Adipocyte (in vitro differentiated cells): Measurements from ENCODE around the gene SLC28A3.

Source experiments
- DNase-seq: peaks from one replicate; pipeline ENCODE4 v3.0.0-alpha.2; 2015; ENCODE audit warnings: low read depth
- H3K27me3 ChIP-seq: replicated peaks from 2 replicates; pipeline ENCODE4 v1.7.0; 2013; ENCODE audit warnings: mild to moderate bottlenecking, low read length, moderate library complexity; ENCODE audit not compliant: control insufficient read depth, insufficient read depth
- H3K36me3 ChIP-seq: 2 replicates; pipeline ENCODE4 v1.7.0; 2013; ENCODE audit warnings: low read length, mild to moderate bottlenecking, moderate library complexity; ENCODE audit not compliant: control insufficient read depth, insufficient read depth, severe bottlenecking
- H3K4me1 ChIP-seq: 2 replicates; pipeline ENCODE4 v1.7.0; 2013; ENCODE audit warnings: mild to moderate bottlenecking, low read length, moderate library complexity; ENCODE audit not compliant: control insufficient read depth, insufficient read depth
- H3K4me3 ChIP-seq: 2 replicates; pipeline ENCODE4 v1.7.0; 2013; ENCODE audit warnings: mild to moderate bottlenecking, low read length, moderate library complexity
- H3K9ac ChIP-seq: 2 replicates; pipeline ENCODE4 v1.7.0; 2013; ENCODE audit warnings: mild to moderate bottlenecking, low read length, moderate library complexity
- H3K9me3 ChIP-seq: 2 replicates; pipeline ENCODE4 v1.7.0; 2013; ENCODE audit warnings: mild to moderate bottlenecking, low read length, moderate library complexity; ENCODE audit not compliant: control insufficient read depth

The SLC28A3 gene

DNA sequence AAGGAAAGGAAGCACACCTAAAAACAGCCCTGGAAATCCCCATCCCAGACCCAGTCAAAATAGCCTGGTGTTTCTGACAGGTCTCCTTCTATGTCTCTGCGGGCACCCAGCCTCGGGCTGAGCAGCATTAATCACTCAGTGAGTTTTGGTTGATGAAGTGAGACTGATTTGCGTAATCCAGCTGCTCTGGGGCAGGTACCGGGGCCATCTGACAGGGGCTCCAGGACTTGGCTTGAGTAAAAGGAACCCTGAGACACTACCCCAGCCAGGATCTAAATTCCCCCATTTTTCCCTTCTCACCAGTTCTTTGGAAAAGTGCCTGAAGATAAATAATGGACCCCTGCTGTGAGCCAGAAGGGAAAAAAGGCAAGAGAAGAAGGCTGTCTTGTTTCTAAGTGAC, 596 bp downstream of the SLC28A3 start:
- Histone ChIP-seq H3K4me1 (no peaks in the 10 kb centered on the region), H3K36me3 (no peaks in the 10 kb centered on the region), H3K9me3 (no peaks in the 10 kb centered on the region), H3K27me3 (no peaks in the 10 kb centered on the region), H3K9ac (no peak overlapping the region), H3K4me3 (no peak overlapping the region)
- DNase-seq = no peak

DNA sequence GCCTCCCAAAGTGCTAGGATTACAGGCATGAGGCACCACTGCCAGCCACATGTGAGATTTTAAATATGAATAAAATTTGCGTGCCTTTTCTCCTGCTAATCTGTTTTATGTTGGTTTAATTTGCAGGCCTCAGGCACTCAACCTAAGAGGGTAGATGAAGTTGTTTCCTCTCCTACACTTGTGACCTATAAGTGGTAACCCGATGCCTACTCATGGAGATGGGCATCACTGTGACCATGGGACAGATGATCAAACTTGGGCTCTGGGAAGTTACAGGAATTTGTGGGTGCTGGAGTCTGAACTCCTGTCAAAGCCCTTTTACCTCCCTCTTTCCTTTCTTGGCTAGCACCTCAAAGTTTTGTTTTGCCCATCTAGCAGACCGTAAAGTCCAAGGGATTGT, 1.1 kb downstream of the SLC28A3 start:
- Histone ChIP-seq H3K4me1 (no peaks in the 10 kb centered on the region), H3K9me3 (no peaks in the 10 kb centered on the region), H3K36me3 (no peaks in the 10 kb centered on the region), H3K9ac (no peak overlapping the region), H3K4me3 (no peak overlapping the region), H3K27me3 (no peaks in the 10 kb centered on the region)
- no peak for DNase-seq

- Histone ChIP-seq H3K4me1 (no peaks in the 10 kb centered on the region), H3K9me3 (no peaks in the 10 kb centered on the region), H3K36me3 (no peaks in the 10 kb centered on the region), H3K9ac (no peak overlapping the region), H3K4me3 (no peak overlapping the region), H3K27me3 (no peaks in the 10 kb centered on the region)
- no peak for DNase-seq
These were observed 1.8 kb downstream of the SLC28A3 start for GRCh38 chr9:84338792-84339191.

DNA sequence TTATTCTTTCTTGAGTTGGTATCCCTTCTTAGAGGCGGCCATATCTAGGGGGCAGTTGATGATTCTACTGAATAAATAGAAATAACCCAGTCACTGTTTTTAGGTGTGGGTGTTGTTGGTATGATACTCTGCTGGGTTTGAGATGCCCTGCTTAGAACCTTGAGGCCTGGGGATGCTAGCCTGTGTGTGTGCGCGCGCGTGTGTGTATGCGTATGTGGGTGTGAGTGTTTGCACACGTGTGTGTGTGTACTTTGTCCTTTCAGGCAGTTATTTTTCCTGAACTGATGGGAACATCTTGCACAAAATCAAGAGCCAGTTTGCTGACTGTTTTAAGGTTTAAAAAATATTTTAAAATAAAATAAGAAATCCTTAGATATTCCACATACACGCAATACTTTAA, 3.3 kb downstream of the SLC28A3 start:
- DNase-seq = no peak
- H3K4me1 ChIP-seq = no peaks in the 10 kb centered on the region
- H3K27me3 ChIP-seq = no peaks in the 10 kb centered on the region
- H3K9ac ChIP-seq = no peak overlapping the region
- peaks cover 3% of the 10 kb centered on the region for H3K9me3 ChIP-seq
- H3K36me3 ChIP-seq = no peaks in the 10 kb centered on the region
- H3K4me3 ChIP-seq = no peak overlapping the region

DNA sequence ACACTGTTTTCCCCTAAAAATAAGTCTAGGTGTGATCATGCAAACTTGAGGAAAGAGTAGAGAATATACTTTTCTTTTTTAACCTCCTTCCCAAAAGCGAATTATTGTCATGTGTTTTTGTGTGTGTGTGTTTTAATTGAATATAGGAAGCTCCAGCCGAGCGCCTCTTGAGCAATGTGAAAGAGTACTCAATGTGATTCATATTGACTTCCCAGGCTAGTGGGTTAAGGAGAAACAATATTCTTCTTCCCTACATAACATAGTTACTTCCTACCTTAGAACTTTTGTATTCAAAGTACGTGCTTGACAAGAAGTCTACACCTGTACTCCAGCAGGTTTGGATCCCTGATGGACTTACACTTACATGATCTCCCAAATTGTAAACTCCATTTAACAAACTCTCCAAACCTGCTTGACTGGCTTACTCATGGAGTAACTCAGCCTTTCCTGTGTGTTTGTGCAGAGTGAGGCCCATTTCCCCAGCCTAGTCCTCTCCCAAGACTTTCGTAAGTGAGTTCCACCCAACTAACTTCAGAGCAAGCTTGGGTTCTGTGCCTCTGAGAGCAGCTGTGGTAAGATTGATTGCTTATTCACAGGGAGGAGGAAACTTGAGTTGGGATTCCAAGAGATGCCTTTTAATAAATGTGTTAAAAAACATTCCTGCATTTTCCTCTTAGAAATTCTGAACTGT, 9.3 kb downstream of the SLC28A3 start:
- Histone ChIP-seq H3K9ac (no peak overlapping the region), H3K9me3 (peaks cover 16% of the 10 kb centered on the region), H3K27me3 (no peaks in the 10 kb centered on the region), H3K4me1 (peaks cover 13% of the 10 kb centered on the region), H3K4me3 (no peak overlapping the region), H3K36me3 (no peaks in the 10 kb centered on the region)
- DNase-seq = peak; percentile 45

DNA sequence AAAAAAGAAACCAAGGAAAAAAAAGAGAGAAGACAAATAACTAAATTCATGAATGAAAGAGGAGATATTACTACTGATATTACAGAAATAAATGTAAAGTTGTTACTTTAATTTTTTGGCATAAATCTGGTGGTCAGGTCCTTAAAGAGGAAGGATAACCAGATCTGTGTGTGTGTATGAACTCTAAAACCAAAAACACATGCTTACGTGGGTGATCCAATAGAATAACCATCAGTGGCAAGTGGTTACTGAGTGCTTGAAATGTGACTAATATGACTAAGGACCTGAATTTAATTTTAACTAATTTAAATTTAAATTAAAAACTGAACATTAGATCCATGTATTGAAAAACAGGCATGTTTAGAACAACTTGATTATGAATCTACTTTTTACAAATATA, 10.3 kb downstream of the SLC28A3 start:
- H3K4me3 ChIP-seq = no peak overlapping the region
- DNase-seq = no peak
- no peaks in the 10 kb centered on the region for H3K27me3 ChIP-seq
- peaks cover 16% of the 10 kb centered on the region for H3K9me3 ChIP-seq
- peaks cover 13% of the 10 kb centered on the region for H3K4me1 ChIP-seq
- H3K36me3 ChIP-seq = no peaks in the 10 kb centered on the region
- no peak overlapping the region for H3K9ac ChIP-seq

- peak; percentile 32 for DNase-seq
- Histone ChIP-seq H3K27me3 (no peaks in the 10 kb centered on the region), H3K4me3 (no peak overlapping the region), H3K9ac (no peak overlapping the region), H3K9me3 (peaks cover 12% of the 10 kb centered on the region), H3K4me1 (peaks cover 19% of the 10 kb centered on the region), H3K36me3 (no peaks in the 10 kb centered on the region)
These were observed 13.4 kb downstream of the SLC28A3 start for GRCh38 chr9:84327184-84327583.

- Histone ChIP-seq H3K4me1 (peaks cover 6% of the 10 kb centered on the region), H3K4me3 (no peak overlapping the region), H3K36me3 (no peaks in the 10 kb centered on the region), H3K27me3 (no peaks in the 10 kb centered on the region), H3K9me3 (peaks cover 12% of the 10 kb centered on the region), H3K9ac (no peak overlapping the region)
- DNase-seq = no peak
These were observed 15.1 kb downstream of the SLC28A3 start for GRCh38 chr9:84325347-84325973.

- Histone ChIP-seq H3K4me3 (no peak overlapping the region), H3K4me1 (peaks cover 6% of the 10 kb centered on the region), H3K9ac (no peak overlapping the region), H3K27me3 (no peaks in the 10 kb centered on the region), H3K9me3 (peaks cover 12% of the 10 kb centered on the region), H3K36me3 (no peaks in the 10 kb centered on the region)
- DNase-seq = peak; percentile 34
These were observed 15.7 kb downstream of the SLC28A3 start for GRCh38 chr9:84324811-84325210.

GRCh38 chr9:84323858-84324257, 16.7 kb downstream of the SLC28A3 start:
- Histone ChIP-seq H3K4me3 (no peak overlapping the region), H3K9me3 (peaks cover 11% of the 10 kb centered on the region), H3K36me3 (no peaks in the 10 kb centered on the region), H3K27me3 (no peaks in the 10 kb centered on the region), H3K9ac (no peak overlapping the region), H3K4me1 (peaks cover 6% of the 10 kb centered on the region)
- DNase-seq = no peak

DNA sequence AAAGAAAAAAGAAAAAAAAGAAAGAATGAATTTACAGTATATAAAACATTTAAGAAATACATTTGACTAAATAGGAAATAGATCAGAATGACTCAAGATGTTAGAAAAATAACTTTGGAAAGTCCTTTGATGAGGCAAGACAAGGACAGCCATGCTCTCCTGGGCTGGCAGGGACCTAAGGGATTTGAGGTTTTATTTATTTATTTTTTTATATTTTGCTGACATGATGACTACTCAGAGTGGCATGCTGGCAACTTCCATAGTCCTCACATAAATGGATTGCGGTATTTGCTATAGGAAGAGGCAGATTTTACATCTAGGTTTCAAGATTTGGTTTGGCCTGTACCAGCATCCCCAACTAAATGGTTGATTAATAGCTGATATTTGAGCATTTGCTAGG, 17.7 kb downstream of the SLC28A3 start:
- H3K9ac ChIP-seq = no peak overlapping the region
- H3K27me3 ChIP-seq = no peaks in the 10 kb centered on the region
- H3K4me1 ChIP-seq = peaks cover 13% of the 10 kb centered on the region
- no peak overlapping the region for H3K4me3 ChIP-seq
- H3K36me3 ChIP-seq = no peaks in the 10 kb centered on the region
- DNase-seq = peak; percentile 72
- H3K9me3 ChIP-seq = peaks cover under 1% of the 10 kb centered on the region

DNA sequence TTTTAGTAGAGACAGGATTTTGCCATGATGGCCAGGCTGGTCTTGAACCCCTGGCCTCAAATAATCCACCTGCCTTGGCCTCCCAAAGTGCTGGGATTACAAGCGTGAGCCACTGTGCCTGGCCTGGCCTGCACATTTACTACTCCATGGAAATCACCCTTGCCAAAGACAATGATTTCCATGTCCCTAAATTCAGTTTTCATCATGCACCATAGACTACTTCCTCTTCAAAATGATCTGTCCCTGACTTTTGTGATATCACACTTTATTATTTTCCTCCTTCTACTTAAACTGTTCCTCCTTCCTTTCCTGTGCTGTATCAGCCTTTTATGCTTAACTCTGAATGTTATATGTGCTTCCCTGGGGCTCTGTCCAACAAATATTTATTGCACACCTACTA, 20.3 kb downstream of the SLC28A3 start:
- Histone ChIP-seq H3K27me3 (no peaks in the 10 kb centered on the region), H3K4me3 (no peak overlapping the region), H3K4me1 (peaks cover 13% of the 10 kb centered on the region), H3K9me3 (no peaks in the 10 kb centered on the region), H3K36me3 (no peaks in the 10 kb centered on the region), H3K9ac (no peak overlapping the region)
- DNase-seq = no peak
